ENCODE results near the gene ASPSCR1.
"Not testable (repeated sequence)": the region's sequence is repeated elsewhere in the genome, so short reads cannot be mapped to it uniquely, and the experiment has no call there.

ASPSCR1 gene

GRCh38 chr17:81941484-81942166 lies 35.8 kb upstream of the ASPSCR1 start:
- DNase-seq (ENCODE audit: insufficient read length, low spot score) (no peak), FAIRE-seq (no peak)
- TF ChIP-seq POU2F2 (IDR thresholded peaks at IDR 0.05; ENCODE audit: low read depth, low read length) = no peak
- no peak for TF ChIP-seq SPI1 (IDR thresholded peaks at IDR 0.05; ENCODE audit: low read depth, low read length)
- no peak for TF ChIP-seq TAF1 (IDR thresholded peaks at IDR 0.05; ENCODE audit: low read depth, low read length)

- no peak for TF ChIP-seq POLR2AphosphoS5 (IDR thresholded peaks at IDR 0.05; ENCODE audit: low read depth, low read length)
- DNase-seq (ENCODE audit: insufficient read length, low spot score) = no peak
Measured at GRCh38 chr17:81942167-81942553, 35.3 kb upstream of the ASPSCR1 start.

GRCh38 chr17:81944858-81945257 lies 32.6 kb upstream of the ASPSCR1 start:
- no peak for DNase-seq (ENCODE audit: insufficient read length, low spot score)
- no peak for FAIRE-seq
- TF ChIP-seq TAF1 (IDR thresholded peaks at IDR 0.05; ENCODE audit: low read depth, low read length) (no peak), SPI1 (IDR thresholded peaks at IDR 0.05; ENCODE audit: low read depth, low read length) (no peak), POLR2A (IDR thresholded peaks at IDR 0.05; ENCODE audit: low read depth, low read length) (no peak), PAX5 (IDR thresholded peaks at IDR 0.05; ENCODE audit: insufficient read depth, low read length, severe bottlenecking) (no peak), POLR2AphosphoS5 (IDR thresholded peaks at IDR 0.05; ENCODE audit: low read depth, low read length) (no peak), POU2F2 (IDR thresholded peaks at IDR 0.05; ENCODE audit: low read depth, low read length) (no peak)

More at GRCh38 chr17:81942167-81942553, 35.3 kb upstream of the ASPSCR1 start:
- FAIRE-seq = no peak

- no peak for FAIRE-seq
- TF ChIP-seq SPI1 (IDR thresholded peaks at IDR 0.05; ENCODE audit: low read depth, low read length) = no peak
- no peak for TF ChIP-seq PAX5 (IDR thresholded peaks at IDR 0.05; ENCODE audit: insufficient read depth, low read length, severe bottlenecking)
- no peak for TF ChIP-seq POLR2AphosphoS5 (IDR thresholded peaks at IDR 0.05; ENCODE audit: low read depth, low read length)
- TF ChIP-seq POU2F2 (IDR thresholded peaks at IDR 0.05; ENCODE audit: low read depth, low read length) = no peak
- TF ChIP-seq TAF1 (IDR thresholded peaks at IDR 0.05; ENCODE audit: low read depth, low read length) = no peak
- TF ChIP-seq POLR2A (IDR thresholded peaks at IDR 0.05; ENCODE audit: low read depth, low read length) = no peak
- DNase-seq (ENCODE audit: insufficient read length, low spot score) = no peak
Measured at GRCh38 chr17:81947189-81947588, 30.2 kb upstream of the ASPSCR1 start, which contains the start of gene MYADML2. Gene MYADML2, minus strand, starts transcription at chr17:81947233. Its CDS starts 5,492 bp downstream, at chr17:81941741.

GRCh38 chr17:81948635-81949378 lies 28.6 kb upstream of the ASPSCR1 start:
- DNase-seq (ENCODE audit: insufficient read length, low spot score) (no peak), FAIRE-seq (peak; percentile 38)
- no peak for TF ChIP-seq POU2F2 (IDR thresholded peaks at IDR 0.05; ENCODE audit: low read depth, low read length)
- TF ChIP-seq SPI1 (IDR thresholded peaks at IDR 0.05; ENCODE audit: low read depth, low read length) = no peak
- no peak for TF ChIP-seq TAF1 (IDR thresholded peaks at IDR 0.05; ENCODE audit: low read depth, low read length)
- TF ChIP-seq PAX5 (IDR thresholded peaks at IDR 0.05; ENCODE audit: insufficient read depth, low read length, severe bottlenecking) = no peak
- TF ChIP-seq POLR2A (IDR thresholded peaks at IDR 0.05; ENCODE audit: low read depth, low read length) = no peak
- TF ChIP-seq POLR2AphosphoS5 (IDR thresholded peaks at IDR 0.05; ENCODE audit: low read depth, low read length) = no peak

- DNase-seq (ENCODE audit: insufficient read length, low spot score) (no peak), FAIRE-seq (no peak)
- TF ChIP-seq POLR2AphosphoS5 (IDR thresholded peaks at IDR 0.05; ENCODE audit: low read depth, low read length) (no peak), SPI1 (IDR thresholded peaks at IDR 0.05; ENCODE audit: low read depth, low read length) (no peak), POU2F2 (IDR thresholded peaks at IDR 0.05; ENCODE audit: low read depth, low read length) (no peak), PAX5 (IDR thresholded peaks at IDR 0.05; ENCODE audit: insufficient read depth, low read length, severe bottlenecking) (no peak), POLR2A (IDR thresholded peaks at IDR 0.05; ENCODE audit: low read depth, low read length) (no peak), TAF1 (IDR thresholded peaks at IDR 0.05; ENCODE audit: low read depth, low read length) (no peak)
Measured at GRCh38 chr17:81950501-81950900, 26.9 kb upstream of the ASPSCR1 start.

GRCh38 chr17:81951785-81952684 lies 25.4 kb upstream of the ASPSCR1 start:
- FAIRE-seq (no peak), DNase-seq (ENCODE audit: insufficient read length, low spot score) (no peak)
- TF ChIP-seq POLR2AphosphoS5 (IDR thresholded peaks at IDR 0.05; ENCODE audit: low read depth, low read length) = no peak
- TF ChIP-seq POU2F2 (IDR thresholded peaks at IDR 0.05; ENCODE audit: low read depth, low read length) = no peak
- TF ChIP-seq PAX5 (IDR thresholded peaks at IDR 0.05; ENCODE audit: insufficient read depth, low read length, severe bottlenecking) = no peak
- no peak for TF ChIP-seq POLR2A (IDR thresholded peaks at IDR 0.05; ENCODE audit: low read depth, low read length)
- TF ChIP-seq SPI1 (IDR thresholded peaks at IDR 0.05; ENCODE audit: low read depth, low read length) = no peak
- no peak for TF ChIP-seq TAF1 (IDR thresholded peaks at IDR 0.05; ENCODE audit: low read depth, low read length)

GRCh38 chr17:81952792-81953228 lies 24.6 kb upstream of the ASPSCR1 start:
- no peak for DNase-seq (ENCODE audit: insufficient read length, low spot score)
- no peak for FAIRE-seq
- TF ChIP-seq TAF1 (IDR thresholded peaks at IDR 0.05; ENCODE audit: low read depth, low read length) (no peak), POLR2AphosphoS5 (IDR thresholded peaks at IDR 0.05; ENCODE audit: low read depth, low read length) (no peak), POLR2A (IDR thresholded peaks at IDR 0.05; ENCODE audit: low read depth, low read length) (no peak), POU2F2 (IDR thresholded peaks at IDR 0.05; ENCODE audit: low read depth, low read length) (no peak), SPI1 (IDR thresholded peaks at IDR 0.05; ENCODE audit: low read depth, low read length) (no peak), PAX5 (IDR thresholded peaks at IDR 0.05; ENCODE audit: insufficient read depth, low read length, severe bottlenecking) (no peak)

- not testable (repeated sequence) for DNase-seq (ENCODE audit: insufficient read length, low spot score); FAIRE-seq
Measured at GRCh38 chr17:81953443-81953842, 24.0 kb upstream of the ASPSCR1 start.

All from GM12891 (cell line).